GM18858 (cell line): ENCODE results near the gene SYPL1.

Source experiments
- ATAC-seq: cut with Tn5 transposase; IDR thresholded peaks from one replicate; pipeline ENCODE4 v1.9.1; 2021; ENCODE audit not compliant: unreplicated experiment

The SYPL1 gene

DNA sequence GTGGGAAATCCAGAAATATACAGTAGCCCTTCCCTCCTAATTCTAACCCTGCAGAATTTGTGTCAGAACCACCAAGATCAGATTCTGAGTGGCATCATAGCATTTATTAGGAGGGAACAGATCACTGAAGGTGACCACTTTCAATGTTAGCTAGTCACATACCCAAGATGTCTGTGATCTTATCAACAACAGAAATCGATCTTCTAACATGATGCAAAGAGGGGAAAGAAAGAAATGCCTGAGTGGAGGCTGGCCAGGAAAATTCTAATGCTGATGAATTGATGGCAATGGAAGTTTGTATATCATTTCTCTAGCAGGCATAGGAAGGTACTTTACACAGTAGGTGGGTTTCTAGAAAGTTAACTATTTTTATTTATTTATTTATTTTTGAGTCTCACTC lies 10.6 kb upstream of the SYPL1 start:
- ATAC-seq = no peak

DNA sequence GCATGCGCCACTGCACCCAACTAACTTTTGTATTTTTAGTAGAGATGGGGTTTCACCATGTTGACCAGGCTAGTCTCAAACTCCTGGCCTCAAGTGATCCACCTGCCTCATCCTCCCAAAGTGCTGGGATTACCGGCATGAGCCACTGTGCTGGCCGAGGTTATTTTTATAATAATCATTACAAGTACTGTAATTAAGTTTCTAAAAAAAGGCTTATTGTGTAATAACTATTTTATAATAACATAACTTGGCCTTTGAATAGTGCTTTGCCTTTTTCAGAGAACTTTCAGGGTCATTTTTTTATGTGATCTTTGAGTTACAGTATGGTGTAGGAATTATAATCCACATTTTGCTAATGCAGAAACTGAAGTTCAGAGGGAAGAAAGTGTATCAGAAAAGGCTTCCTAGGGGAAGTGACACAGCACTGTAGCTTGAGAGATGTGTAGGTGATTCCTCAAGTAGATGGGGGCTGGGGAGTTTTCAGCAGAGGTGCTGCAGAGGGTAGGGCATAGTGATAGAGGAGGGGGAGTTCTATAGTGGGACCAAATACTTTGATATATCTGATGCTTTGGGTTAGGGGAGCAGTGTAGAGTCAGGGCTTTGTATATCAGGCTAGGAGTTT lies 9.2 kb upstream of the SYPL1 start:
- ATAC-seq = no peak

DNA sequence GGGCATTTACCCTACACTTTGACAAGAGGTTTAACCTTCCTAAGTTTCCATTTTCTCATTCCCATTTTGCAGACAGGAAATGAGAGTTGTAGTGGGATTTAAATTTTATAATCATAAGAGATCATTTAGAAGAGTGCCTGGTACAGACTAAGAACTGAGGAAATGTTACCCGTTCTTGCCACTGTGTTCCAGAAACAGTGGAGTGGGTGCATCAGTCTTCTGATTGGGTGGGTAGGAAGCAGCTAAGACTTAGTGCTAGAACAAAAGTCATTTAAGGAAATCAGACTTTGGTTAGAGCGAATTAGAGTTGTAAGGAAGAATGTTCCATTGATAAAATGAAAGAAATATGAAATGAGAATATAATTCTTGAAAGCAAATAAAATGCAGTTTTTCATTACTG lies 8.4 kb upstream of the SYPL1 start:
- ATAC-seq = no peak

DNA sequence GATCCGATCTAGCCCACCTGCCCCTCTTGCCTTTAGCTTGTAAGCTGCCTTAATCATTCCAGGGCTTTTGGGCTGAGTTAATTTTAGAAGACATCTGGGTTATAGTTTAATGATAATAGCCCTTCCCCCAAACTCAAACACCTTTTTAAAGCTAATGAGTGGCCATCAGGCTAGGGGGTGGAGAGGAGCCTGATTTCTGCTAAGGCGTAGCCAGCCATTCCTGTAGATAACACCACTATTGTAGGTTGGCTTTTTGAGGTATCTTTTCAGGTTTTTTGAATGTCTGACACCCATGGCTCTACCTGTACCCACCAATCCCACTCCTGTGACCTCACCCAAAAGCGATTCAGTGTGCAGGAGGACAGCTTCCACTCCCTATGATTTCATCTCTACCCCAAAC lies 7.6 kb upstream of the SYPL1 start:
- no peak for ATAC-seq

DNA sequence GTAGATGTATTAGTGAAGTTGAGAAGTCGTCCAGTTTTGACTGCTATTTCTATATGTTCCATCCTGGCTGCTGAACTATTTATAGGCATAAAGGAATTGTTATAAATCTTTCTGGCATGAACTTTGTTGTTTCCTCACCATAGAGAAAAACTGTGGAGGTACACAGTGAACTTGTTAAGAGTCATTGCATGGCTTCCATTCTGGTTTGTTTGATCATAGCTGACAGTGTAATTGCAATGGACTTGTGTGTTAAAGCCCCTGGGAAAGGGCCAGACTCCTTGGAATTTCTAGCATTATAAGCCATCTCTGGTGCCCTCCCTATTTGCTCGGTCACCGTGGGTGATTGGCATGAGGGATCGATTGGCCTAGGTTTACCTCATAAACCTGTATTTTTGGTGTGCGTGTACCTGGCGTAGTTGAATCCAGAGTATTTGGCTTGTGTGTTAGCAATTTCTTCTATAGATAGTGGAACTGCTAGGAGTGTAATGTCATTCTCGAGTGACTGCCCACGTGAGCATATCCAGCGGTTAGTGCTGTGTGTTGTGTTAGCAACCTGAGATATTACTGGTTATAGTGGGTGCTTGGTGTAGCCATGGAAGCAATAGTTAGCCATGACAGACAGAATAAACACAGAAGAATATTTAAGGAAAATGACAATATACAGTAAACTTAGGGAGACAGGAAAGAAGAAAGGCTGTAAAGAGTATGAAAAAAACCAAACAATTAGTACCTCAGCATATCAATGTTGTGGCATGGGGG lies 5.9 kb upstream of the SYPL1 start:
- ATAC-seq = no peak

DNA sequence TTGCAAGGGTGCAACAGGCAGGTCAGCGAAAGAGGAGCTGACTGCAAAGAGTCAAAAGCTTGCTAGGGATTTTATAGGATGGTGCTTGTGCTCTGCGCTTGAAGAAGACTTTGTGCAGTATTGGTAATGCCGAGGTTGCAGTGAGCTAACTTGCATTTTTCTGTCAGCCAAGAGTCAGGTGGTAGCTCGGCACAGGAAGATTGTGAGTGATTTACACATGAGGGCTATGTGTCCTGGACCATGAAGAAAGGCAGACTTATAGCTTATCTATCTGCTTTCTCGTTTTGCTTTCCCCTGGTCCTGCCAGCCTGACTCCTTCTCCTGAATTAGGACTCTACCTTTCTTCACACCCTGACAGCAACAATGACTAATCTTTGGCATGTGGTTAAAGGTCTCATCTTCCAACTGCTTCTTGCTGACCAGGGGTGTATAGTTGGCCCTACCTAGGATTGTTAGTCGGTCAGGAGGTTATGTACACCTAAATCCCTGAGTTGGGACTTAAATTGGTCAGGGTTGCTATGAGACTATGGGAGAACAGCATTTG lies 4.1 kb upstream of the SYPL1 start:
- ATAC-seq = no peak

DNA sequence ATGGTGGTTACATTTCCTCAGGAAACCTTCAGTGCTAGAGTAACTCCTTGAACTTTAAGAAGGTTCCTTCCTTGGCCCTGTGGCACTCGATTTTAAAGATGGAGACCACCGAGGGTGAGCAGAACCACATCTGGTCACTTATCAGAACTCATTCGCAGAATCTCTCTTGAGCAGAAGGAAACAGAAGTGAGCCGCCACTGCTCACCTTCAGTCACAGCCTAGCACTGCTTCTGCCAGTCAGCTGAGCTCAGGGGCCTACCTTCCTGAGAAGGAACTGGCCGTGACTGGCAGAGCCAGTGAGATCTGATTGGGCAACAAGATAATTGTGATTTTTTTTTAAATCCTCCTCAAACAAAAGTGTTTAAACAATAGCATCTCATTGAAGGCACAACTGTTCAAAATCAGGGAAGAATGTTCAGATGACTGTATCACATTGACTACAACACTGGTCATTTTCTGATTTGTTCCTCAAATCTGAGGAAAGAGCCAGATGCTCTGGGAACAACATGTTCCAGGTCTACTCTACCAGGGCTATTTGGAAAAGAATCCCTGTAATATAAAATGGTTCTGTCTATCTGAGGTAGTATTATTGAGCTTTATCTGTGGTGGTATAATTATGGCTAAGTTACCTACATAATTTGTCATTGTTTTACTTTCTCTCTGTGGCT lies 2.7 kb upstream of the SYPL1 start:
- ATAC-seq = no peak

DNA sequence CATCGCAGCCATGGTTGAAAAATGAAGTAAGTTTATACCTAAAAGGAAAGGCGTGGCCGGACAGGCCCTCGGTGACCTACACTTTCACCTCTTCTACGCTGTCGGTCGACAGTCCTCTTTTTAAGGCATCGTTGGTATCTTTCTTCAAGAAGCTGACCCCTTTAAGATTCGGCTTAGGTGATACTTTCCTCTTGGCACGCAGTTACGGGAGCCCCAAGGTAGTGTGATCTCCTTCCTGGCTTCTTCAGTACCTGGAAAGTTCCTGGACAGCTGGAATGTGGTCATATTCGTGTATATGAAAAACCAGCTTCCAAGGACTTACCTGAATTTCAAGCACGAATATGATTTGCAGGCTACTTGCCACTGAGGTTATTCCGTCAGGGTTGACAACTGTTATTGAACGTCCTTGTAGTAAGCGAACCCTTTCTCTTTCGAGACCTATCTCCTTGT lies 885 bp upstream of the SYPL1 start:
- no peak for ATAC-seq

DNA sequence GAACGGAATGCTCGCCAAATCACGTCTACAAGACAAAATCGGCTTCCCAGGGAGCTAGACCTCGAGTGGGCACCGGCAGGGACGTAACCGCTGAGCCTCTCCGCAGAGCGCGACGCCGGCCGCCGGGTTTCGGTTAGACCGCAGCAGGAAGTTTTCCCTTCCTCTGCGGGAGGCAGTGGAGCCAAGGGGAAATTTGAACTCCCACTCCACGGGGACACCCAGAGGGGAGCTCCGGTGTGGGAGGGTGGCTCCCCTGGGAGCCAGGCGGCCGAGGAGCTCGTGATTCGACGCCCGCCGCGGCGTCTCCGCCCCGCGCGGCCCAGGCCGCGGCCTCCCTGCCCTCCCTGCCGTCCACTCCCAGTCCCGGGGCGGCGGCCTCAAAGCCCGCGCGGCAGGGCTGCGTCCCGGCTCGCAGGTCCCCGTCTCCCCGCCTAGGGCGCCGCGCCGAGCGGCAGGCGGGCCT lies 426 bp downstream of the SYPL1 start:
- peak; percentile 18 for ATAC-seq

DNA sequence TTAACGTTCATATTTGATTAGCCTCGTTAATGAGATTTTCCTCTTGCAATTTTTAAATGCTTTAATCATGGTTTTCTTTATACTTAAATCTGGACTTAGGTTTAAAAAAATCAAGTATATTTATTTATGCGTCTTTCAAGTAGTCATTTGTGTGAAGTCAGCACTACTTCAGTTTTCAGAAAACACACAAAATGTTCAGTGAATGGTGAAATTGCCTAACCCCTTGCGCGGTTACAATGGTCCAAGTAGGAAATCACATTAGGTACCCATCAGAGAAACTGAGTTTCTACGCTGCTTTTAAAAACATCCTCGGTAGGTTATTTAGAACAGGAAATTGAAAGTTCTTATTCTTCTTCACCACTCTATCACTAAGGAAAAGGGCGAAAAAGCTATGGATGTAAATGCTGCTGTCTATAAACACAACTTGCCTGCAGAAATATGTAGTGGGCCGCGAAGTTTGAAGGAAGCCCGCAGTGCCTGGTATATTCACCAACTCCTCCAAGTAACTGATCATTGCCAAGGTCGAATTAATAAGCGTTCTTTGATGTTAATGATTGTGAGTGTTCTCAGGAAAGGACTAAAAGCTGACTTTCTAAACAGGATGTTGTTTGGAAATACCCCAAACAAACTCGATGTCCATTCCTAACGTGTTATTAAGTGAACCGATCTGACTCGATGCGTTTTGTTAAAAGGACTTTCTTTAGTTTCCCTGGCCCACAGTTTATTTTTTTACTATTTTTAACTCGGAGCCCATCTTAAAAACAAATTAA lies 1.0 kb downstream of the SYPL1 start:
- ATAC-seq = no peak

DNA sequence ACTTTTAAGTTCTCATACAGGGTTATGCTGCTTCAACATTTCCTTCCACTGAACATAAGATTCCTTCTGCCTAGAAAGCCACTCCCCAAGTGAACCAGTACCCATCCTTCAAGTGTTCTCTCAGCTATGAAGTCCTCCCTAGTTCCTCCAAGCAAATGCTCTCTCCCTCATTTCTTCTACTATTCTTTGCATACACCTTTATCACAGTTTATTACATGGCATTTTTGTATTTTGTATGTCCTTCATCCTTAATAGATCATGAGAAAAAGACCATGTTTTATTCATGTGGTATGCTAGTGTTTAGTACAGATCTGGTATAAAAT lies 1.9 kb downstream of the SYPL1 start:
- ATAC-seq = no peak

DNA sequence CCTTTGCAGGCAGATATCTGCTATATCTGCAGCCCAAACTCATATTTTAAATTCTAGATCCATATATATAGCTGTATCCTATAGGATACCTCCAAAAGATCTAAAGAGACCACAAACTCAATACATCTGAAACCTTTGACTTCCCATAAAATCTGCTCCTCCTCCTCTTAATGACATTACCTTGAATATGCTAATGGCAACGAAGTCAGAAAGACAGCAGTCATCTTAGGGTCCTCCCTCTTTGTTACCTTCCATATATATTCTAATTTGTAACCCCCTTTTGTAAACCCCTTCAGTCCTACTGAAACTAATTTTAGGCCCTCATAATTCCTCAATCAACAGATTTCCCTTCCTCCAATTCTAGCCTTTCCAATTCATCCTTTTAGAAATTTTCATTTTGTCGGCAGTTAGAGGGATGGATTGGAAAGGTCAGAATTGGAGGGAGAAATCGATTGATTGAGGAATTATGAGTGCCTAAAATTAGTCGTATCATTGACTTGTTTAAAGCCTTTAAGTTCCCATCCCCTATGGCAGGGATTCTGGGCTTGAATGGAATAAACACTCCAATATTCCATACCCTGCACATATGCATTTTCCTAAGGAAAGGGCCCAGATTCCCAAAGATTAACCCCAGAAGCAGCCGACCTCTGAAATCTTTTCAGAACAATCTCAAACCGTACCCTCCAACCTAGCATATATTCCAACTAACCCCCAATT lies 2.4 kb downstream of the SYPL1 start:
- no peak for ATAC-seq

DNA sequence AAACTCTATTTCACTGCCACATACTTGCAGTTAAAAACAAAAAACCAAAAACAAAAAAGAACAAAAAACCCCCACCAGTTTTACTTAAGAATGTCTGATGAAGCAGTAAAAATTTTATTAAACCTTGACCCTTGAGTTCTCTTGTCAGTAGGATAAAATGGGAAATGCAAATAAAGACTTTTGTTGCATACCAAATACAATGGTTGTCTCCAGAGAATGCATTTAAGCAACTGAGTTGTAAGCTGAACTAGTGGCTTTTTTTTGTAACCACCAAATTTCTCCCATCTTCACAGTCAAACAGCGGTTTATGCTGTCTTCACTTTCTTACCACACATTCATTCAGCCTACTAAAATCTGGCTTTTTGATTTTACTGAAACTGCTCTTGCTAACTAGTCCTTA lies 3.1 kb downstream of the SYPL1 start:
- no peak for ATAC-seq

DNA sequence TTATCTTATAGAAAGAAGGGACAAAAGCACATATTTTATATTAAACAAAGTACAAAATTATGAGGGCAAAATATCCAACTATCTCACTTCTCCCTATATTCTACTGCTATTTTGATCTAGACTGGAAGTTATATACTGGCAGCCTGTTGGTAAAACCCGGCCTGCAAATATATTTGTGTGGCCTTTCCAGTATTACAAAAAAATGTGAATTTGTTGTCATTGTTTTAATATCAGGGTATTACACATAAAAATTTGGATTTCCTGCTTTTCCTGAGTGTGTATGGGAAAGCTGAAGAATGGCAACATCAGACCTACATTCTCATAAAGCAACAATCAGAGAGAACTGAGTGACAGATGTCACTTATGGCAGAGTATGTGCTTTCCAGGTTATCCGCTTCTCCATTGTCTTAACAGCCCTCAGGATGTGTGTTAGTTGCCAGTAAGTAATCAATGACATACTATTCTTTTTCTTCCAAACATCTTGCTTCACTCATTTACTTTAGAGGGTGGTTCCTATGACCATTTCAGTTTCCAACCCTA lies 7.3 kb downstream of the SYPL1 start:
- ATAC-seq = no peak

DNA sequence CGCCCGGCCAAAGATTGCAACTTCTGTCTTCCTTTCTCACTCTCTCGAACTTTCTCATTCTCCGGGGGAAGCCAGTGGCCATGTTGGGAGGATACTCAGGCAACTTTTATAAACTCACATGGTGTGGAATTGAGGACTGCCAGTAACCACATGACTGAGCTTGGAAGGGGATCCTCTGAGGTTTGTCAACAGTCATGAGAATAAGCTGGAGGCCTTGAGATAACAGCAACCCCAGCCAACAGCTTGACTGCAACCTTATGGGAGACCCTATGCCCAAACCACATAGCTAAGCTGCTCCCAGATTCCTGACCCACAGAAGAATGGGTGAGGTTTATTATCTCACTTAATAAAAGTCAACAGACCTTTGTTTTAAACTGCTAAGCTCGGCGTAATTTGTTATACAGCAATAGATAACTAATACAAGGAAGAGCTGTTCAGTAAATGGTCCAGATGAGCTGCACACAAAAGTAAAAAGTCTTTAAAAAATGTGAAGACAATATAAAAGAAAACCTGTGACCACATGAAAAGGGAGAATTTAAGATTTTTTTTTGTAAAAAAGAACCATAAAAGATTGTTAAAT lies 9.6 kb downstream of the SYPL1 start:
- ATAC-seq = no peak

DNA sequence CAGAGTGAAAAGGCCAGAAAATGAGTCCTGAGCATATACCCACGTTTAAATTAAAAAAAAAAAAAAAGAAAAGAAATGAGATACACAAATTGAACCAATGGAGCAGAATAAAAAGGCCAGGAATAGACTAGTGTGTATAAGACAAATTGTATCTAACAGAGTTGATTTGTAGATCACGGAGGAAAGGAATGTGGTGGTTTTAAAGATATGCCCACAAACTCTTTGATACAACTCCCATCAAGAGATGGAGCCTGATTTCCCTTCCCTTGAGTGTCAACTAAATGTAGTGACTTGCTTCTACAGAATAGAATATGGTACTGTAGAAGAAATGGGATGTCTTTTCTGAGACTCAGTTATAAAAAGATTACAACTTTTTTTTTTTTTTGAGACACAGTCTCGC lies 10.4 kb downstream of the SYPL1 start:
- ATAC-seq = no peak

DNA sequence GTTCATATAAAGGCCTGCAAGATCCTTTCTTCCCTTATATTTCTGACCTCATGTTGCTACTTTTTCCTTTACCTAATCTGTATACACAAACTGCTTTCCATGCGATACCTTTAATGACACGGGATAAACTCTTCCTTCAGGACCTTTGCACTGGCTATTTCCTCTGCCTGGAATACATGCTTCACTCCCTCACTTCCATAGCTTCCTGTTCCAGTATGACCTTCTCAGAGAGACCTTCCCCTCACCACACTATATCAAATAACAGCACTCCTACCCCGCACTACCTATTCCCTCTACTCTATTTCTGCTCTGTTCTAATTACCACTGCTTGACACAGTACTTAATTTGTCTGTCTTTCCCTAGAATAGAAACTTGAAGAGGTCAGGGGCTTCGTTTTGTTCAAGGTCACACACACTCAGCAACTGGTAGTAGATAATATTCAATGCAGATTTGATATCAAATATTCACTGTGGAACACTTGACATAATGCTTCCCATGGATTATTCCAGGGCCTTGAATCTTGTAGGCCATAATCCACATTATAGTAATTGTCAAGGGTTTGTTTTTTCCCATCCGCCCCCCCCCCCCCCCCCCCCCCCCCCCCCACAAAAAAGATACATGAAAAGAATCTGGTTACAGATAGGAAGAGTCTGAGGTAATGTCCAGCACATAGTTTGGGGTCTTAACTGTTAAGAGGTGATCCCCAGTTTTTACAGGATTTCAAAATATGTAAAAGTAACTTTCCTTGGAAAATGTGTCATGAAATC lies 11.1 kb downstream of the SYPL1 start:
- no peak for ATAC-seq

DNA sequence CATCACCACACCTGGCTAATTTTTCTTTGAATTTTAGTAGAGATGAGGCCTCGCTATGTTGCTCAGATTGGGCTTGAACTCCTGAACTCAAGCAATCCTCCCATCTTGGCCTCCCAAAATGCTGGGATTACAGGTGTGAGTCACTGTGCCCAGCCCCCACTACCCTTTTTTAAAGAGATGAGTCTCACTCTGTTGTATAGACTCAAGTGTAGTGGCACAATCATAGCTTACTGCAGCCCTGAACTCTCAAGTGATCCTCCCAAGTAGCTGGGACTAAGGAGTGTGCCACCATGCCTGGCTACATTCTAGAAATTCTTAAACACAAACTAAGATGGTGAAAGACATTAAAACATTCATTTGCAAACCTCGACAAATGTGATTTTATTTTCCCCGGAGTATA lies 12.6 kb downstream of the SYPL1 start:
- ATAC-seq = no peak

DNA sequence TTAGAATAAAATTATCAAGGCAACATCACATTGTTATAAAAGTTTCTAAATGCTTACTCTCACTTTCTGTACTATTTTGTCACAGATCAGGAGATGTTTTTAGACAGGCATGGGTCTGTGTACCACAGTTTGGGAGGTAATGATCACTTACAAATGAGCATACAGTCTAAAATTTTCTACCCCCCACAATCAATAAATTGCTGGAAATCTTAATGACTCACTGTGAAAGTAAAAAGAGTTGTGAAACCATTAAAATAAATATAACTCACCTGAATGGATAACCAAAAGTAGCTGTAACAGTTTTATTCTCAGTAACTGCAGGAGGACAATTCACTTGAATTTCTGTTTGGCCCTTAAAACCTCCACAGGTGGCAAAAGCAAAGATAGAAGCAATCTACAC lies 13.2 kb downstream of the SYPL1 start:
- no peak for ATAC-seq
